ENCODE measurements around the gene GPR62.
"Not testable (repeated sequence)": the region's sequence is repeated elsewhere in the genome, so short reads cannot be mapped to it uniquely, and the experiment has no call there.

Gene GPR62, protein sequence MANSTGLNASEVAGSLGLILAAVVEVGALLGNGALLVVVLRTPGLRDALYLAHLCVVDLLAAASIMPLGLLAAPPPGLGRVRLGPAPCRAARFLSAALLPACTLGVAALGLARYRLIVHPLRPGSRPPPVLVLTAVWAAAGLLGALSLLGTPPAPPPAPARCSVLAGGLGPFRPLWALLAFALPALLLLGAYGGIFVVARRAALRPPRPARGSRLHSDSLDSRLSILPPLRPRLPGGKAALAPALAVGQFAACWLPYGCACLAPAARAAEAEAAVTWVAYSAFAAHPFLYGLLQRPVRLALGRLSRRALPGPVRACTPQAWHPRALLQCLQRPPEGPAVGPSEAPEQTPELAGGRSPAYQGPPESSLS

DNA sequence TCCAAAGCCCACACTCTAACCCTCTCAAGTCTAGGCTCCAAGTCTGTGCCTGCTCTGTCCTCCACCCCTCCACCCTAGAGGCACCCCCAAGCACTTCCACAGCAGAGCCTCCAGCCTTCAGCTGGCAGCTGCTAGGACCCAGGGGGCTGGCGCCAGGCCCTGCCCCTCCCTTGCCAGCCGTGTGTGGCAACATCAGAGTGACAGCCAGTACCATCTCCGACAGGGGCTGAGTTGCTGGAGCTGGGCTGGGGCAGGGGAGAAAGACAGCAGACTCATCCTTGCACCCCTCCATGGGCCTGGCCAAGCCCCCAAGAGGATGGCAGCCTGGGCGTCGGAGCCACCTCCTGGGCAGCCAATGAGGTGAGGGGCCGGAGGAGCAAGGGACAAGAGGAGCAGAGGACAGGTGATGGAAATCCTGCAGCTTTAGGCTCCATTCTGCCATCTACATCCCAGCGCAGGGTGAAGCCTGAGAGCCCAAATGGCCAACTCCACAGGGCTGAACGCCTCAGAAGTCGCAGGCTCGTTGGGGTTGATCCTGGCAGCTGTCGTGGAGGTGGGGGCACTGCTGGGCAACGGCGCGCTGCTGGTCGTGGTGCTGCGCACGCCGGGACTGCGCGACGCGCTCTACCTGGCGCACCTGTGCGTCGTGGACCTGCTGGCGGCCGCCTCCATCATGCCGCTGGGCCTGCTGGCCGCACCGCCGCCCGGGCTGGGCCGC lies at the start of gene GPR62:
GPR62 (plus strand) TSS at position 207 of the 718 bp plus-strand sequence; CDS start at position 479, 272 bp downstream.
- H3K4me3 ChIP-seq (replicated peaks in 1 of 2; ENCODE audit: low read depth in 2 of 2, low read length in 2 of 2), result no peak within 1 kb of the TSS
- TF ChIP-seq, protein P1, sequence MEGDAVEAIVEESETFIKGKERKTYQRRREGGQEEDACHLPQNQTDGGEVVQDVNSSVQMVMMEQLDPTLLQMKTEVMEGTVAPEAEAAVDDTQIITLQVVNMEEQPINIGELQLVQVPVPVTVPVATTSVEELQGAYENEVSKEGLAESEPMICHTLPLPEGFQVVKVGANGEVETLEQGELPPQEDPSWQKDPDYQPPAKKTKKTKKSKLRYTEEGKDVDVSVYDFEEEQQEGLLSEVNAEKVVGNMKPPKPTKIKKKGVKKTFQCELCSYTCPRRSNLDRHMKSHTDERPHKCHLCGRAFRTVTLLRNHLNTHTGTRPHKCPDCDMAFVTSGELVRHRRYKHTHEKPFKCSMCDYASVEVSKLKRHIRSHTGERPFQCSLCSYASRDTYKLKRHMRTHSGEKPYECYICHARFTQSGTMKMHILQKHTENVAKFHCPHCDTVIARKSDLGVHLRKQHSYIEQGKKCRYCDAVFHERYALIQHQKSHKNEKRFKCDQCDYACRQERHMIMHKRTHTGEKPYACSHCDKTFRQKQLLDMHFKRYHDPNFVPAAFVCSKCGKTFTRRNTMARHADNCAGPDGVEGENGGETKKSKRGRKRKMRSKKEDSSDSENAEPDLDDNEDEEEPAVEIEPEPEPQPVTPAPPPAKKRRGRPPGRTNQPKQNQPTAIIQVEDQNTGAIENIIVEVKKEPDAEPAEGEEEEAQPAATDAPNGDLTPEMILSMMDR (IDR thresholded peaks at IDR 0.05; ENCODE audit: low read depth, low read length), result no peak
- no peak for DNase-seq (ENCODE audit: low read depth in 2 of 2)

DNA sequence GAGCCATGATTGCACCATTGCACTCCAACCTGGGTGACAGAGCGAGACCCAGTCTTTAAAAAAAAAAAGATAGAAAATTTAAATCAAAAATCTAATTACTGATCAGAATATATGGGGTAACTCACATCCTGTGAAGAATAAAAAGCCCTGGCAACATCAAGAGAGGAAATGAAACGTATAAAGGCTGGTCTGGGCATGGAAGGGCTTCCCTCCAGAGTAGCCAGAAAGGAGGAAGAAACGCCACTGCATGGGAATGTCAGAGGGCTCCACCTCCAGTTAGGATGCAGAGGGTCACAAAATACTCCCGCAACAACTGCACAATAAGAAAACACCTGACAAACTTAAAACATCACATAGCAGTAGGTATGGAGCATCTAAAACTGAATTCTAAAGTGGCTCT lies 47.2 kb upstream of the GPR62 start:
- DNase-seq (ENCODE audit: low read depth in 2 of 2), result no peak
- TF ChIP-seq, protein P1 (IDR thresholded peaks at IDR 0.05; ENCODE audit: low read depth, low read length), result no peak
- no peak overlapping the region for H3K4me3 ChIP-seq (replicated peaks in 1 of 2; ENCODE audit: low read depth in 2 of 2, low read length in 2 of 2)

DNA sequence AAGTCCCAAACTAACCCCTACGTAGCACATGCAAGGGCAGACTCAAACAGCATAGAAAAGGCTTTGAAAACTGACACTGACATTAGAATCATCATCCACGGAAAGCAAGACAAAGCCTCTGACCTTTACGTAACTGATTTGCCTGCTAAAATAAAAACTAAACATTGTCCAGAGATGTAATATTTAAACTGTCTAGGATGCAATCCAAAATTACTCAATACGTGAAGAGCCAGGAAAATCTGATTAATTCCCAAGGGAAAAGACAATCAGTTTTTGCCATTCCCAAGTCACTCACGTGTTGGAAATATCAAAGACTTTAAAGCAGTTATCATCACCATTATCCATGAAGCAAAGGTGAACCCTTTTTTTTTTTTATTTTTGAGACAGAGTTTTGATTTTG lies 38.8 kb upstream of the GPR62 start:
- H3K4me3 ChIP-seq (replicated peaks in 1 of 2; ENCODE audit: low read depth in 2 of 2, low read length in 2 of 2), result no peak overlapping the region
- DNase-seq (ENCODE audit: low read depth in 2 of 2), result no peak
- TF ChIP-seq, protein P1 (IDR thresholded peaks at IDR 0.05; ENCODE audit: low read depth, low read length), result no peak

DNA sequence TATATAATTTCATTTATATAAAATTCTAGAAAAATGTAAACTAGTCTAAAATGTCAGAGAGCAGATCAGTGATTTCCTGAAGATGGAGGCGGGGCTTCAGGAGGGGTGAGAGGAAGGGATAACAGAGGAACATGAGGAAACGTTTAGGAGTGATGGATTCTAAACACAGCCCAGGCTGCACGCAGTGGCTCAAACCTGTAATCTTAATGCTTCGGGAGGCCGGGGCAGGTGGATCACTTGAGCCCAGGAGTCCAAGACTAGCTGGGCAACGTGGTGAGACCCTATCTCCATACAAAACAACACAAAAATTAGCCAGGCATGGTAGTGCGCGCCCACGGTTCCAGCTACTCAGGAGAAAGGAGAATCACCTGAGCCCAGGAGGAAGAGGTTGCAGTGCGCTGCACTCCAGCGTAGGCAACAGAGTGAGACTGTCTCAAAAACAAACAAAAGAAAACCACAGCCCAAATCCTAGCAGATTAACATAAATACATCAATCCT lies 34.1 kb upstream of the GPR62 start:
- TF ChIP-seq, protein P1 (IDR thresholded peaks at IDR 0.05; ENCODE audit: low read depth, low read length), result no peak
- no peak overlapping the region for H3K4me3 ChIP-seq (replicated peaks in 1 of 2; ENCODE audit: low read depth in 2 of 2, low read length in 2 of 2)
- DNase-seq (ENCODE audit: low read depth in 2 of 2), result no peak

DNA sequence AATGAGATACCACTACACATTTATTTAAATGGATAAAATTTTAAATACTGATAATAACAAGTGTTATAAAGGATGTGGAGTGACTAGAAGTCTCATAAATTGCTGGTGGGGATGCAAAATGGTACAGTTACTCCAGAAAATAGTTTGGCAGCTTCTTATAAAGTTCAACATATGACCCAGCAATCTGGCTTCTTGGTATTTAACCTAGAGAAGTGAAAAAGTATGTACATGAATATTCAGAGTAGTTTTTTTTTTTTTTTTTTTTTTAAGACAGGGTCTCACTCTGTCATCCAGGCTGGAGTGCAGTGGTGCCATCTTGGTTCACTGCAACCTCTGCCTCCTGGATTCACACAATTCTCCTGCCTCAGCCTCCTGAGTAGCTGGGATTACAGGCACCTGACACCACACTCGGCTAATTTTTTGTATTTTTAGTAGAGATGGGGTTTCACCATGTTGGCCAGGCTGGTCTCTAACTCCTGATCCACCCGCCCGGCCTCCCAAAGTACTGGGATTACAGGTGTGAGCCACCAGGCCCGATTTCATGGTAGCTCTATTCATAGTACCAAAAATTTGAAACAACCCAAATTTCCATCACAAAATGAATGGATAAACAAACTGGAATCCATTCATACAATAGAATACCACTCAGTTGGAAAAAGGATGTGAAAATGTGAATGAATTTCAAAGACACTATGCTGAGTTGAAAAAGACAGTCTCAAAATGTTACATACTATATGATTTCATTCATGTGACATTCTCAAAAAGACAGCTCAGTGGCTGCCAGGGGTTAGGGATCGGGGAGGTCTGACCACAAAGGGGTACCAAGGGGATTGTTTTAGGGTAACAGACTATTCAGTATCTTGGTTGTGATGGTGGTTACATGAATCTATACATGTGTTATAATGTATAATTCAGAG lies 27.9 kb upstream of the GPR62 start:
- TF ChIP-seq, protein P1 (IDR thresholded peaks at IDR 0.05; ENCODE audit: low read depth, low read length), result no peak
- no peak overlapping the region for H3K4me3 ChIP-seq (replicated peaks in 1 of 2; ENCODE audit: low read depth in 2 of 2, low read length in 2 of 2)
- no peak for DNase-seq (ENCODE audit: low read depth in 2 of 2)

DNA sequence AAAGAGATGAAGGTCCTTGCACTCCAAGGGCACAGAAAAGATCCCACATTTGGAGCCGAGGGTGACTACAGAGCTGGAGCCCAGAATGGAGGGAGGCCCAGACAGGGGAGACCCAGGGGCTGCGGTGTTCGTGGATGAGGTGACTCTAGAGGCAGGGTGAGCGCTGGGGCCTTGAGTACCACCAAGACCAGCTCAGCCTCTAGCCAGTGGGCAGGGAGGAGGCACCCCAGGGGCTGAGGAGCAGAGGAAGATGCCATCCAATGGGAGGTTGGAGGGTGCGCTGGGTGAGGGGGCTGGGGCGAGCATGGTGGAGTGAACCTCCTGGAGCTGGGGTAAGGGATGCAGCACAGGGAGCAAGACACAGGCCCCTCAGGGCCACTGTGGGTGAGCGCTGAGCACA lies 26.7 kb upstream of the GPR62 start:
- no peak for DNase-seq (ENCODE audit: low read depth in 2 of 2)
- H3K4me3 ChIP-seq (replicated peaks in 1 of 2; ENCODE audit: low read depth in 2 of 2, low read length in 2 of 2), result no peak overlapping the region
- TF ChIP-seq, protein P1 (IDR thresholded peaks at IDR 0.05; ENCODE audit: low read depth, low read length), result no peak

DNA sequence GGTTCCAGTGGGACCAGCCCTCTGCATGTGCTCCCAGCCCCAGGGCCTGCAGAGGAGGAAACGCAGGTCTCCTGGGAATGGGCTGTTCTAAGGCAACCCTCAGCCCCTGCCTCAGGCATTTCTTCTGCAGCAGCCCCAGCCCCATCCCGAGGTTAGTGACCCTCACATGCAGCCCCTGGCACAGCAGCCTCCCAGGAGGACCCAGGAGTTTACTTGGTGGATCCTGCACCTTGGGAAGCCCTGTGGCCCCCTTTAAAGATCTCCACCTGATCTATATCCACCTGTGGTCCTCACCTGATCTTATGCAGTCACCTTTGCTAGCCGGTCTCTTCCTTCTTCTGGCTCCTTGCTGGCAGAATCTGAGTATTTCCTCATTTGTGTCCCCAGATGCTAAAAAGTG lies 26.2 kb upstream of the GPR62 start:
- not testable (repeated sequence) for H3K4me3 ChIP-seq (replicated peaks in 1 of 2; ENCODE audit: low read depth in 2 of 2, low read length in 2 of 2); DNase-seq (ENCODE audit: low read depth in 2 of 2)

All from cardiac fibroblast (primary cell).